GM12878 (cell line): ENCODE results near the gene CELF2. TPM values are rescaled to one million over a fixed set of nuclear protein-coding genes. Genes with fewer than 3 reads are reported as not detected.
A peak's percentile ranks its signal among the peaks of the same experiment; 100 is the strongest.

Experiments
- ATAC-seq: fragments of 200-7000 bp; cut with Tn5 transposase; 3 replicates; pipeline ENCODE4 v1.9.1; 2020; ENCODE audit warnings: mild to moderate bottlenecking, moderate library complexity
- BruUV-seq: library from RNA; stranded (reverse); fragments of 400-500 nt; replicated peaks from 2 replicates; lab custom pipeline; 2021; lab: Mats Ljungman, UMichigan
- CTCF ChIA-PET: fragments of 300-600 bp; sonication (Branson Sonifier 250); formaldehyde crosslinking; extraction: SDS; loops from one replicate; lab custom pipeline; 2021; ENCODE audit warnings: inconsistent platforms; lab: Yijun Ruan, JAX
- POLR2A ChIA-PET: fragments of 350-600 bp; formaldehyde crosslinking; extraction: SDS; loops from one replicate; lab custom pipeline; 2021; ENCODE audit warnings: inconsistent platforms; lab: Charles Lee
- RAD21 ChIA-PET: fragments of 300-600 bp; sonication (Branson Sonifier 250); formaldehyde crosslinking; loops from one replicate; lab custom pipeline; 2023; ENCODE audit warnings: antibody characterized with exemption; ENCODE audit not compliant: unreplicated experiment; lab: Charles Lee
- SMC1A ChIA-PET: fragments of 300-600 bp; sonication (Branson Sonifier 250); formaldehyde crosslinking; loops from one replicate; lab custom pipeline; 2023; ENCODE audit not compliant: unreplicated experiment, uncharacterized antibody; lab: Charles Lee
- DNase-seq: peaks from one replicate; pipeline ENCODE4 v3.0.0-alpha.2; 2011; ENCODE audit warnings: low read depth, low spot score
- FAIRE-seq: peaks from 3 replicates; lab custom pipeline; 2011; peaks lifted over from hg19 to GRCh38; lab: Jason Lieb, UNC
- H2AFZ ChIP-seq: 2 replicates; pipeline ENCODE4 v1.6.0; 2011; ENCODE audit warnings: low read depth, low read length, control low read depth; ENCODE audit not compliant: control insufficient read depth
- H3K27ac ChIP-seq: 2 replicates; pipeline ENCODE4 v1.5.1; 2011; ENCODE audit warnings: control low read depth; ENCODE audit not compliant: control insufficient read depth, insufficient read depth
- H3K27me3 ChIP-seq, 2 experiments: replicated peaks in 1 of 2; 2 replicates each; pipeline versions ENCODE4 v1.6.0 to v1.6.1; 2011; ENCODE audit warnings: low read length in 1 of 2; ENCODE audit not compliant: control insufficient read depth in 2 of 2, insufficient read depth in 2 of 2
- H3K36me3 ChIP-seq, 2 experiments: 2 replicates each; pipeline ENCODE4 v1.5.1; 2011; ENCODE audit warnings: low read length in 1 of 2; ENCODE audit not compliant: control insufficient read depth in 2 of 2, insufficient read depth in 2 of 2
- H3K4me1 ChIP-seq: 2 replicates; pipeline ENCODE4 v1.6.1; 2011; ENCODE audit warnings: mild to moderate bottlenecking, low read length, moderate library complexity, mixed read lengths; ENCODE audit not compliant: control insufficient read depth, insufficient read depth
- H3K4me2 ChIP-seq: 2 replicates; pipeline ENCODE4 v1.6.0; 2011; ENCODE audit warnings: control low read depth; ENCODE audit not compliant: control insufficient read depth, insufficient read depth
- H3K4me3 ChIP-seq: fragments of 200-600 bp; sonication (generic); 2 replicates; pipeline ENCODE4 v1.5.1; 2016
- H3K79me2 ChIP-seq: 2 replicates; pipeline ENCODE4 v1.6.0; 2011; ENCODE audit warnings: low read length; ENCODE audit not compliant: control insufficient read depth, insufficient read depth
- H3K9ac ChIP-seq: 2 replicates; pipeline ENCODE4 v1.8.0; 2011; ENCODE audit warnings: low read length, control low read depth, mixed read lengths; ENCODE audit not compliant: control insufficient read depth, insufficient read depth
- H3K9me3 ChIP-seq: replicated peaks from 3 replicates; pipeline ENCODE4 v1.5.1; 2011; ENCODE audit warnings: mild to moderate bottlenecking, low read length; ENCODE audit not compliant: control insufficient read depth, insufficient read depth
- H4K20me1 ChIP-seq: 2 replicates; pipeline ENCODE4 v1.6.0; 2011; ENCODE audit not compliant: control insufficient read depth, insufficient read depth
- CBFB ChIP-seq: IDR thresholded peaks from 2 replicates; pipeline ENCODE4 v1.6.1; 2016; ENCODE audit warnings: antibody characterized with exemption, low read depth
- EED ChIP-seq: sonication (generic); IDR thresholded peaks from 2 replicates; pipeline ENCODE4 v1.6.1; 2016; ENCODE audit warnings: antibody characterized with exemption, low read depth
- EGR1 ChIP-seq, 2 experiments: IDR thresholded peaks; 1 replicate in 1 of 2; 2 replicates in 1 of 2; pipeline ENCODE4 v1.6.1; 2011 to 2012; ENCODE audit warnings: low read depth in 2 of 2, low read length in 2 of 2, borderline replicate concordance in 1 of 2, mild to moderate bottlenecking in 1 of 2, moderate library complexity in 1 of 2
- FOXM1 ChIP-seq: IDR thresholded peaks from 2 replicates; pipeline ENCODE4 v1.6.1; 2012; ENCODE audit warnings: low read depth, mild to moderate bottlenecking, inconsistent platforms, low read length, moderate library complexity
- GABPA ChIP-seq: IDR thresholded peaks from 2 replicates; pipeline ENCODE4 v1.6.1; 2014; ENCODE audit warnings: antibody characterized with exemption, low read depth, mild to moderate bottlenecking, inconsistent platforms
- IKZF1 ChIP-seq: fragments of 450-650 bp; conservative IDR thresholded peaks from 2 replicates; pipeline ENCODE4 v1.6.1; 2017; ENCODE audit warnings: antibody characterized with exemption, mild to moderate bottlenecking
- JUNB ChIP-seq: IDR thresholded peaks from 2 replicates; pipeline ENCODE4 v1.6.1; 2016; ENCODE audit warnings: antibody characterized with exemption, mild to moderate bottlenecking
- MLLT1 ChIP-seq: fragments of 450-650 bp; IDR thresholded peaks from 2 replicates; pipeline ENCODE4 v1.6.1; 2016; ENCODE audit warnings: mild to moderate bottlenecking
- NR2F1 ChIP-seq: fragments of 450-650 bp; conservative IDR thresholded peaks from 2 replicates; pipeline ENCODE4 v1.6.1; 2017; ENCODE audit warnings: mild to moderate bottlenecking
- POLR2A ChIP-seq: IDR thresholded peaks from 2 replicates; pipeline ENCODE4 v1.6.1; 2011; ENCODE audit warnings: low read depth, mild to moderate bottlenecking, low read length
- POLR2AphosphoS5 ChIP-seq: IDR thresholded peaks from 2 replicates; pipeline ENCODE4 v1.6.1; 2011; ENCODE audit warnings: mild to moderate bottlenecking, low read length, inconsistent platforms
- RUNX3 ChIP-seq: IDR thresholded peaks from 2 replicates; pipeline ENCODE4 v1.6.1; 2012; ENCODE audit warnings: low read length, inconsistent platforms
- SMARCA5 ChIP-seq: fragments of 450-650 bp; IDR thresholded peaks from 2 replicates; pipeline ENCODE4 v1.6.1; 2017; ENCODE audit warnings: mild to moderate bottlenecking
- SMC3 ChIP-seq: IDR thresholded peaks from 2 replicates; pipeline ENCODE4 v1.6.1; 2011; ENCODE audit warnings: low read length, improper control_type of control experiment, borderline replicate concordance
- SP1 ChIP-seq: IDR thresholded peaks from one replicate; pipeline ENCODE4 v1.6.1; 2011; ENCODE audit warnings: low read depth, low read length
- SRF ChIP-seq, 2 experiments: IDR thresholded peaks; 2 replicates each; pipeline ENCODE4 v1.6.1; 2011; ENCODE audit warnings: low read depth in 2 of 2, low read length in 2 of 2, mild to moderate bottlenecking in 1 of 2, moderate library complexity in 1 of 2
- STAT1 ChIP-seq: fragments of 450-650 bp; conservative IDR thresholded peaks from 2 replicates; pipeline ENCODE4 v1.6.1; 2014; ENCODE audit warnings: antibody characterized with exemption, mild to moderate bottlenecking
- SUPT20H ChIP-seq: IDR thresholded peaks from 2 replicates; pipeline ENCODE4 v1.6.1; 2011; ENCODE audit warnings: low read depth, mild to moderate bottlenecking, low read length, moderate library complexity, borderline replicate concordance; ENCODE audit not compliant: control insufficient read depth
- TBL1XR1 ChIP-seq: IDR thresholded peaks from 2 replicates; pipeline ENCODE4 v1.6.1; 2012; ENCODE audit warnings: low read depth, low read length, improper control_type of control experiment
- TCF3 ChIP-seq: IDR thresholded peaks from 2 replicates; pipeline ENCODE4 v1.6.1; 2012; ENCODE audit warnings: low read depth, mild to moderate bottlenecking, low read length, borderline replicate concordance; ENCODE audit not compliant: insufficient read depth
- ZBTB33 ChIP-seq: fragments of 450-650 bp; IDR thresholded peaks from 2 replicates; pipeline ENCODE4 v1.6.1; 2017; ENCODE audit warnings: mild to moderate bottlenecking
- WGBS: methylation state at CpG from one replicate; pipeline ENCODE4 v1.1.6; 2016; ENCODE audit warnings: low lambda C conversion rate; ENCODE audit not compliant: insufficient replicate concordance, insufficient coverage; ENCODE audit errors: missing lambda C conversion rate; 5-methylcytosine and 5-hydroxymethylcytosine counted together
- in situ Hi-C: fragments of 300-500 bp; cut with MboI; formaldehyde crosslinking; loops from 9 replicates; pipeline ENCODE4 v1.14.3; 2018; ENCODE audit warnings: mixed read lengths
- intact Hi-C: fragments of 100-400 bp; cut with micrococcal nuclease; formaldehyde crosslinking; loops from one replicate; pipeline ENCODE4 v1.14.2; 2022; ENCODE audit not compliant: unreplicated experiment
- polyA plus RNA-seq, 11 experiments: library from polyadenylated mRNA; depleted of rRNA in 4 of 11; unstranded in 6 of 11; stranded (reverse) in 5 of 11; fragments of >200 nt; fragmentation: Nextera tagmentation in 4 of 11; fragmentation: Illumina TruSeq in 1 of 11; extraction: Ambion mirVana in 4 of 11; extraction: Trizol in 1 of 11; gene quantifications; 1 replicate in 1 of 11; 2 replicates in 10 of 11; pipeline versions ENCODE4 v1.2.1 to v1.2.3, GENCODE V29; 2011 to 2016; ENCODE audit warnings: inconsistent platforms in 2 of 11, missing spikeins in 2 of 11, low read depth in 1 of 11
- total RNA-seq, 4 experiments: library from RNA; depleted of rRNA in 3 of 4; stranded (reverse); fragments of >200 nt in 3 of 4; fragmentation: Illumina TruSeq in 1 of 4; extraction: Trizol in 1 of 4; gene quantifications; 2 replicates each; pipeline versions ENCODE4 v1.2.1 to v1.2.3, GENCODE V29; 2013 to 2021

The CELF2 gene
- total and polyA plus RNA-seq, 10 of the 15 experiments (the other 5 are each of a cell fraction or from before 2014, with no cell fraction given): 20.8 to 129 (median 86.3) TPM

GRCh38 chr10:11270135-11270857 lies 252.6 kb downstream of the CELF2 start:
- no peaks in the 10 kb centered on the region for H3K9me3 ChIP-seq
- in situ Hi-C loops: loop anchor here (5.0 to 25.0 kb wide), 2 partner anchors 153 to 1658 kb away; no protein-coding TSS in a partner anchor
- peaks cover 47% of the 10 kb centered on the region for H3K79me2 ChIP-seq
- RAD21 ChIA-PET: interaction anchor here (0.7 to 7.3 kb wide), 25 partner anchors 11 to 233 kb away, joined by 3 to 53 read pairs (median 7); no protein-coding TSS in a partner anchor
- 25% methylated on average over 18 of the region's 18 CpGs for WGBS
- DNase-seq (peak; percentile 60), FAIRE-seq (no peak), ATAC-seq (peak; percentile 97)
- no peaks in the 10 kb centered on the region for H4K20me1 ChIP-seq
- peaks cover 52% of the 10 kb centered on the region for H3K4me1 ChIP-seq
- peaks cover 17 to 30% of the 10 kb centered on the region in 2 experiments for H3K36me3 ChIP-seq
- peak overlapping the region; percentile 76 for H3K27ac ChIP-seq
- H2AFZ ChIP-seq: no peak overlapping the region
- CTCF ChIA-PET: interaction anchor here (0.5 to 6.5 kb wide), 35 partner anchors 8 to 479 kb away, joined by 3 to 114 read pairs (median 5); no protein-coding TSS in a partner anchor
- peak overlapping the region; percentile 20; the same call in 1 of the 2 replicates for H3K4me3 ChIP-seq
- peak overlapping the region; percentile 67 for H3K4me2 ChIP-seq
- TSS peak; percentile 88 for BruUV-seq
- SMC1A ChIA-PET: interaction anchor here (0.9 to 6.5 kb wide), 32 partner anchors 8 to 233 kb away, joined by 3 to 97 read pairs (median 5); no protein-coding TSS in a partner anchor
- H3K27me3 ChIP-seq: no peaks in the 10 kb centered on the region
- POLR2A ChIA-PET: interaction anchor here (0.6 to 3.0 kb wide), 10 partner anchors 25 to 1265 kb away, joined by 3 to 11 read pairs (median 4); no protein-coding TSS in a partner anchor
- intact Hi-C loops: loop anchor here (1.0 to 10.0 kb wide), 7 partner anchors 23 to 595 kb away; partner anchors contain the start of gene CELF2
- peak overlapping the region; percentile 23; the same call in 1 of the 2 replicates for H3K9ac ChIP-seq
- TF ChIP-seq POLR2A: peak; percentile 76
- TF ChIP-seq CBFB: 0 out of 2 replicates have a peak, but pooled peaks have one; percentile 66
- peak; percentile 90 for TF ChIP-seq RUNX3
- TF ChIP-seq TBL1XR1: no peak
- TF ChIP-seq NR2F1: peak; percentile 68; the same call in 1 of the 2 replicates
- TF ChIP-seq SMARCA5: peak; percentile 88; the same call in 1 of the 2 replicates
- peak; percentile 96 for TF ChIP-seq SMC3
- peak; percentile 77 for TF ChIP-seq EED
- 0 out of 4 replicates have a peak, but pooled peaks of 1 of the 2 experiments have one; percentile 21 for TF ChIP-seq SRF (IDR thresholded peaks at IDR 0.05; ENCODE audit: low read depth in 2 of 2, low read length in 2 of 2)
- no peak for TF ChIP-seq GABPA
- TF ChIP-seq JUNB: no peak
- peak; percentile 58; the same call in 1 of the 2 replicates for TF ChIP-seq MLLT1
- TF ChIP-seq FOXM1: peak; percentile 78
- TF ChIP-seq STAT1: no peak
- 0 out of 2 replicates have a peak, but pooled peaks have one; percentile 52 for TF ChIP-seq TCF3
- TF ChIP-seq SP1: no peak
- TF ChIP-seq ZBTB33: 0 out of 2 replicates have a peak, but pooled peaks have one; percentile 6
- TF ChIP-seq POLR2AphosphoS5: peak; percentile 49; the same call in 1 of the 2 replicates
- no peak for TF ChIP-seq SUPT20H
- TF ChIP-seq EGR1 (IDR thresholded peaks at IDR 0.05; ENCODE audit: borderline replicate concordance in 1 of 2, low read depth in 2 of 2, low read length in 2 of 2): 0 out of 3 replicates have a peak, but pooled peaks of 1 of the 2 experiments have one; percentile 15
- peak; percentile 51 for TF ChIP-seq IKZF1
